AG20443 (cell line): ENCODE results near the gene PLPP1.
"Not testable (repeated sequence)": the region's sequence is repeated elsewhere in the genome, so short reads cannot be mapped to it uniquely, and the experiment has no call there.

Experiments used
- DNase-seq: peaks from one replicate; pipeline ENCODE4 v3.0.0; 2012; ENCODE audit warnings: low spot score, mixed read lengths

PLPP1 gene

GRCh38 chr5:55503917-55504316 lies 30.8 kb downstream of the PLPP1 start:
- DNase-seq, result not testable (repeated sequence)

DNA sequence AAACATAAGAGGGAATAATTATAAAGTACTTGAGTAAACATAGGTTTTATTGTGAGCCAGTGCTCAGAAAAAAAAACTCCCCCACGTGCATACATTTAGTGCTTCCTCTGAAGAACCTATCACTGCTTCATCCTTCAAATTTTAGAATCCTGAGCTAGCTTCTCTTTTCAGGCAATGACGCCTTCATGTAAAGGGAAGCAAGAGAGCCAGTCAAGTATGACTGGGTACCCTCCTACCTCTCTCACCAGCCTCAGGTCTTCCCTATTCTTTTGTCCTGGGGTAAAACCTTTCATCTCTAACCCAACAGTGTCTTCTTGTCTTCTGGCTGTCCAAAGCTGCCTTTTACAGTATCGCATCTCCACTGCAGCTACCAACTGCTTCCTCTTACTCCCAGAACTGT lies 32.0 kb downstream of the PLPP1 start:
- DNase-seq, result no peak

- DNase-seq, result no peak
Observed at GRCh38 chr5:55498457-55498856, 36.3 kb downstream of the PLPP1 start.

DNA sequence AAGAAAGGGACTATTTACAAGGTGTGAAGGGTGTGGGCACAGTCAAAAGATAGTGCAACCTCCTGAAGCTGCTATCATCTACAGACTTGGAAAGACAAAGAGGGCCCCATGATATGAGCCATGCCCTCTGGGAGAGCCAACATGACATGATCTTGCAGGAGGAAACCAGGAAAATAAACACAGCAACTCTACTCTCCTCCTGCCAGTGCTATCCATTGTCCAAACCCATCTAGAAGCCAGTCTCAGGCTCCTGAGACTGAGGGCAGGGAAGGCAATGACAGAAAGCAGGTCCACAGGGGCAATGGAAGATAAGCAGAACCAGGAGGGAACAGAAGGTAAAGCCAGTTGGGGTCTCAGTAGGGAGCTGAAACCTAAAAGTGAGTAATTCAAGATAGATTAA lies 37.1 kb downstream of the PLPP1 start:
- no peak for DNase-seq

GRCh38 chr5:55495216-55495615 lies 39.5 kb downstream of the PLPP1 start:
- no peak for DNase-seq

GRCh38 chr5:55492449-55492848 lies 42.3 kb downstream of the PLPP1 start:
- DNase-seq, result no peak

DNA sequence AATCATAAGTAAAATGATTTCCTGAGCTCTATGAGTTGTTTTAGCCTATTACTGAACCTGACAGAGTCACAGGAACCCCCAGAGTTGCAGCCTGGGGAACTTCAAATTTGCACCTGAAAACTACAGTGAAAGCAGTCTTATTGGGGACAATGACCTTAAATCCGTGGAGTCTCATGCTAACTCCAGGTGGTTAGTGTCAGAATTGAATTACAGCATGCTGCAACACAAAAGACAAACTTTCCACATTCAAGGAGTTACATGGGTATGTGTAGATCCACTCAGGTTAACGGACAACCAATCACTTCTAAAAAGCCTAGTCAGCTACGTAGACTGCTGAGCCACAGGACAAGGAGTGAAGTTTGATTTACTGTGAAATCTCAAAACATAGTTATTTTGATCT lies 49.7 kb downstream of the PLPP1 start:
- DNase-seq, result no peak

GRCh38 chr5:55484531-55484930 lies 50.2 kb downstream of the PLPP1 start:
- DNase-seq, result no peak

DNA sequence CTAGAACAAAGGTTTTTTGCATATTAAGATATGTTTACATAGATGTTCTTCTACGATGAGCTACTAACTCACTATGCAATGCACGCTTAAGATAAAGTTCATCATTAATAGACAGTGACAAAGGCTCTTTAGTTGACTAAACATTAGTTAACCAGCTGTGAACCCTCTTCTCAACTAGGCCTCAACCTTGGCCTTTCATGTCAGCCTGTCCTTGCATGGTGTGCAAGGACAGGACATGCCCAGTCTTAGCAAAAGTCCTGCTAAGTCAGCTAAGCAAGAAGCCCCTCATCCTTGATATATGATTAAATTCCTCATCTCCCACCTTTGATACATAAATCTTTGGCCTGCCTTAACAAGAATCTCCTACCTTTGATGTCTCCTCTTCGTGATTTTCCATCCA lies 50.9 kb downstream of the PLPP1 start:
- no peak for DNase-seq

DNA sequence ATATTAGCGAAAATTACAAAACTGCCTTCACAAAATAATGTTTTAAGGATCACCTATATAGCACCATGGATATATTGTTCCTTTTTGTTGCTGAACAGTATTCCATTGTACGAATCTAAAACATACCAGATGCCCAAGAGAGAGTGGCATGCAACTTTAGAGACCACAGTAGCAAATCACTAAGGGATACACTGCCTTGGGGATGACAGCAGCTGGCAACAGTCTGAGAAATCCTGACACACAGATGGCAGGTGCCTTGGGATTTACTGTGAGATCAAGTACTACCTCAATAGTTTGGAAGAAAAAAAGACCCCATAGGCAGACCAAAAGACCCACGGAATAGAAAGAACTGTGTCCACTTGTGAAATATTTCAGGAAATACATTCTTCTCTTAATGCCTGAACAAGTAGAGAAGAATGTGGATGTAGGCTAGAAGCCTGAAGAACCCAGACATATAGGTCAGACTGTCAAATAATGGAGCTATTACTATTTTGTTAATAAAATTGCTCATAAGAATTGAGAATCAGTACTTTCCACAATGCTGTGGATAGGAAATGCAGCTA lies 53.4 kb downstream of the PLPP1 start:
- peak; percentile 14 for DNase-seq

DNA sequence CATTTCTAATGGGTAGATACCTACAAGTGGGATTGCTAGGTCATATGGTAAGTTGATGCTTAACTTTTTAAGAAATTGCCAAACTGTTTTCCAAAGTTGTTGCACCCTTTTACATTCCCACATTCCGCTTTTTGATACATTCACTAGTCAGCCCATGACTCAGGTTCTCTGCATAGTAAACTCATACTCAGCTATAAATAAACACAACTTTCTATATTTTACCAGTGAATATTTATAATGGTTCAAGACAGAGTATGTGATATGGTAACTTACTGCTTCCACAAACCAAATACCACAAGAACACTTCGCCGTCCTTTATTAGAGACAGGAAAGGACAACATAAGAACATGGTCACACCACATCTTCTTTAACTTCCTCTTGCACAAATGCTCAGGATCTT lies 54.0 kb downstream of the PLPP1 start:
- peak; percentile 14 for DNase-seq

GRCh38 chr5:55472642-55473041 lies 62.1 kb downstream of the PLPP1 start:
- DNase-seq, result no peak

DNA sequence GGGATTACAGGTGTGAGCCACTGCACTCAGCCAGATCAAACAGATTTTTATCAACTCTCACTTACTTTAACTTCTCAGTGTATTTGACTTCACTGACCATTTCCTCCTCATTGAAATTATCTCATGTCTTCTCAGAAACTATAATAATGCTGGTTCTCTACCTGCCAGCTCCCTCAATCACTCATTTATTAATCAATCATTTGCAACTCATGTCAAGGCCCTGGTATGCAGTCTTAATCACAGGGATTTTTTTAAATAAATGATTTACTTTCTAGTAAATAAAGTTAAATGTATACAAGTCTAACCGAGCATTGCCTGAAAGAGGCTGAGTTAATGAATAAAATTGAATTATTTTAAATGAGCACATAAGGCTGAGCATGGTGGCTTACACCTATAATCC lies 63.3 kb downstream of the PLPP1 start:
- no peak for DNase-seq

- no peak for DNase-seq
Observed at GRCh38 chr5:55470282-55470681, 64.5 kb downstream of the PLPP1 start.

- DNase-seq, result no peak
Observed at GRCh38 chr5:55469839-55470238, 64.9 kb downstream of the PLPP1 start.

DNA sequence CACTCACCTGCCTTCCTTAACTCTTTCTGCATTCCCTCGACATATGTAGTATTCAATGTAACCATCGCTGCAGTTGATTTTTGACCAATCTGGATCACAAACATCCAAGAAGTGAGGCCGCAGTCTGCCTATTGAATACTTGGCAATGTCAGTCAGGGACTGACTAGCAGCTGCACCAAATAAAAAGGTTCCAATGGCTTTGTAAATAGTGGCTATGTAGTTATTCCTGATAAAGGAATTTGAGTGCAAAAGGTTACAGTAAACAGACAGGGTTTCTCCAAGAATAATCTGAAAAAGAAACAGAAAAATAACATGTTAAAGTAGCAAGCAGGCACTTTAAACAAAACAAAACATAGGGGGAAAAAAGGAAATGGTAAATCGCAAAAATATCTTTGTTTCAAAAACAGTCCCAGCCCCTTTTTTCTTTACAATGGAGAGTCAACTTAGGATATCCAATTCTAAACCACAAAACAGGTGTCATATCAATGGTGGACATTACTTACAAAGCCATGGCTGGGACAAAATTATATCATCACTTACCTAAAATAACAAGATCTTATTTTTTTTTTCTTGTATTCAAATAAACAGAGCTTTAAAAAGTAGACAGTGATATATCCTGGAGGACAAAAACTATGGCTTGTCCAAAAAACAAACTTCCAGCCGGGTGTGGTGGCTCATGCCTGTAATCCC lies 66.8 kb downstream of the PLPP1 start:
- DNase-seq, result no peak

GRCh38 chr5:55463613-55464012 lies 71.2 kb downstream of the PLPP1 start:
- no peak for DNase-seq

DNA sequence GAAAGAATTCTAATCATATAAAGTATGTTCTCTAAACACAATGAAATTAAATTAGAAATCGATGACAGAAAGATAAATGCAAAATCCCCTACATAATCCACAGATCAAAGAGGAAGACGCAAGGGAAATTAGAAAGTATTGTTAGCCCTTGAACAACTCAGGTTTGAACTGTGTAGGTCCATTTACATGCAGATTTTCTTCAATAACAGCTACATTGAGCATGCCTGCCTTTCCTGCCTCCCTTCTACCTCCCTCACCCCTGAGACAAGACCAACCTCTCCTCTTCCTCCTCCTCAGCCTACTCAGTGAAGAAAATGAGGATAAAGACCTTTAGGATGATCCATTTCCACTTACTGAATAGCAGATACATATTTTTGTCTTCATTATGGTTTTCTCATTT lies 75.2 kb downstream of the PLPP1 start:
- no peak for DNase-seq

GRCh38 chr5:55456216-55456895 lies 78.4 kb downstream of the PLPP1 start:
- peak; percentile 19 for DNase-seq

DNA sequence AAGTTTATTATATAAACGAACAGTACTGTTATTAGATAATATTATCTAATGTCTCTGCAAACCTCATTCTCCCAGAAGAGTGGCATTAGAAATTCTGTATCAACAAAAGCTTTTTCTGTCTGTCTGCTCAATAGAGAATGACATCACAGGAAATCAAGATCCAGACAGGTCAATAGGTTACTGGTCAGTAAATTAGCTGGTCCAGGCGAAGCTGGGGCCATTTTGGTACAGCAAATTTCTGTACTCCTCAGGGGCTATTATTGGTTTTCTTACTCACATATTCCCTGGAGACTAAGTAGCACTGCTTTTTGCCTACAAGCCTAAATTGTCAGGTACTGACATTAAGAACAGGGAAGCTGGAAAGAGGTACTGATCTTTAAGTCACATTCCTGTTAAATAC lies 80.5 kb downstream of the PLPP1 start:
- no peak for DNase-seq

DNA sequence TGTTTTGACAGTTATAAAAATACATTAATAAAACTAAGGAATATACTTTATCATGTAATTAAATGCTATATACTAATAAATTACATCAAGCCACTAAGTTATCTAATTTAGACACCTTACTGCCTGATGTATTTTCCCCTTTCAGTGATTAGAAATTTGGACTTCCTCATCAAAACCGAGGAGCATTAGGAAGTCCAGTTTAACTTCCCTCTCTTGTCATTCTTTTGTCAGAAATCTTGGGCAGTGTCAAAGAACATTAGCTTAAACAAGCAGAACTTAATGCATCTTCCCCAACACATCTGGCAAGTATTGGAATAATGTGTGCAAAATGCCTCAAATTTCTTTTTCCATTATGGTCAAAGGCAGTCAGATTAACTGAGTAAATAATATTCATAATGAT lies 81.6 kb downstream of the PLPP1 start:
- DNase-seq, result no peak

DNA sequence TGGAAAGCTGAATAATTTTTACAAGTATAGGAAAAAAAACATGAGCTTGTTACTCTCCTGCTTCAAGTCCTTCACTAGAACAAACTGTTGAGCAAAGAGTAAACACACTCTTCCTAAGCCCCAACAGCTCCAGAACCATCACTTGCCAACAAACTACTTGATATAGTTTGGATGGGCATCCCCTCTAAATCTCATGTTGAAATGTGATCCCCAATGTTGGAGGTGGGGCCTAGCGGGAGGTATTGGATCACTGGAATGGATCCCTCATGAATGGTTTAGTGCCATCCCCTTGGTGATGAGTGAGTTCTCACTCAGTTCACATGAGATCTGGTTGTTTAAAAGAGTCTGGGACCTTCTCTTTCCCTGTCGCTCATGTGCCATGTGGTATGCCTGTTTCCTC lies 82.8 kb downstream of the PLPP1 start:
- no peak for DNase-seq

- peak; percentile 40 for DNase-seq
Observed at GRCh38 chr5:55450050-55450765, 84.6 kb downstream of the PLPP1 start.
